ENCODE data around the gene RFX5. TPM values are rescaled to one million over a fixed set of nuclear protein-coding genes. Genes with fewer than 3 reads are reported as not detected.
A peak's percentile ranks its signal among the peaks of the same experiment; 100 is the strongest.

The RFX5 gene
- total RNA-seq, 1 donor from 2014 or later = 21.0 TPM

DNA sequence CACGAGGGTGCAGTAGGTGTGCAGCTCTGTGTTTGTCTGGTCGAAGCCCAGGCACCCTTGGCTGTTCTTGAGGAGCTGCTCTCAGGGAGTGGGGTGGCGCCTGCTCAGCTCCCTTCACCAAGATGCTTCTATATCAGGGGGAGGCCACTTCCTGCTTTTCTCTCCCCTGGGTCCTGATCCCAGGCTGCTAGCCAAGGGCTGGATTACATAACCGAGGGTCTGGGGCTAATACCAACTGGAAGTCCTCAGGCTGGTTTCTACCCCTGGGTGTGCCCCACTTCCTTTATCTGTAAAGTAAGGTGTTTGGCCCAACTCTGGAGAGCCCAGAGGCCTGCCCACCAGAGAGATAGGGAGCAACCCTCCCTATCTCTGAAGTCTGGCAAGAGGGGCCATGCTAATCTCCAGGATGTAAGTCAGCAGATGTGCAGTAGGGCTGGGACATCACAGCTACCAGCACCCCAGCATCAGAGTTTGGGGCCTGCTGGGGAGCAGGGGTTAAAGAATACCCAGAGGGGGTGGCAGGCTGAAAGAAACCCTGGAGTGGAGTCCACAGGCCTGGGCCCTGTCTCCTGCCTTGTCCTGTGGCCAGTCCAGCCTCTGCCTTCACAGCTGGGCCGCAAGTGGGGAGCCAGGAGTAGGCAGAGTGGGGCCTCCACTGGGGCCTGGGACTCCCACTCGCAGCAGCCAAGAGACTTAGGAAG is 23.3 kb upstream of the RFX5 start:
- TF ChIP-seq, protein P1, sequence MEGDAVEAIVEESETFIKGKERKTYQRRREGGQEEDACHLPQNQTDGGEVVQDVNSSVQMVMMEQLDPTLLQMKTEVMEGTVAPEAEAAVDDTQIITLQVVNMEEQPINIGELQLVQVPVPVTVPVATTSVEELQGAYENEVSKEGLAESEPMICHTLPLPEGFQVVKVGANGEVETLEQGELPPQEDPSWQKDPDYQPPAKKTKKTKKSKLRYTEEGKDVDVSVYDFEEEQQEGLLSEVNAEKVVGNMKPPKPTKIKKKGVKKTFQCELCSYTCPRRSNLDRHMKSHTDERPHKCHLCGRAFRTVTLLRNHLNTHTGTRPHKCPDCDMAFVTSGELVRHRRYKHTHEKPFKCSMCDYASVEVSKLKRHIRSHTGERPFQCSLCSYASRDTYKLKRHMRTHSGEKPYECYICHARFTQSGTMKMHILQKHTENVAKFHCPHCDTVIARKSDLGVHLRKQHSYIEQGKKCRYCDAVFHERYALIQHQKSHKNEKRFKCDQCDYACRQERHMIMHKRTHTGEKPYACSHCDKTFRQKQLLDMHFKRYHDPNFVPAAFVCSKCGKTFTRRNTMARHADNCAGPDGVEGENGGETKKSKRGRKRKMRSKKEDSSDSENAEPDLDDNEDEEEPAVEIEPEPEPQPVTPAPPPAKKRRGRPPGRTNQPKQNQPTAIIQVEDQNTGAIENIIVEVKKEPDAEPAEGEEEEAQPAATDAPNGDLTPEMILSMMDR (IDR thresholded peaks at IDR 0.05; ENCODE audit: borderline replicate concordance) = no peak
- no peaks in the 10 kb centered on the region for H3K9me3 ChIP-seq (replicated peaks)
- H3K27ac ChIP-seq (replicated peaks) = peak overlapping the region; percentile 89
- peak; percentile 68 for DNase-seq
- no peaks in the 10 kb centered on the region for H3K27me3 ChIP-seq (ENCODE audit: low read depth)
- peak overlapping the region; percentile 69 for H3K4me3 ChIP-seq
- peaks cover 64% of the 10 kb centered on the region for H3K4me1 ChIP-seq
- peaks cover 24% of the 10 kb centered on the region for H3K36me3 ChIP-seq
- intact Hi-C loops (cut with micrococcal nuclease) = no loop called here

DNA sequence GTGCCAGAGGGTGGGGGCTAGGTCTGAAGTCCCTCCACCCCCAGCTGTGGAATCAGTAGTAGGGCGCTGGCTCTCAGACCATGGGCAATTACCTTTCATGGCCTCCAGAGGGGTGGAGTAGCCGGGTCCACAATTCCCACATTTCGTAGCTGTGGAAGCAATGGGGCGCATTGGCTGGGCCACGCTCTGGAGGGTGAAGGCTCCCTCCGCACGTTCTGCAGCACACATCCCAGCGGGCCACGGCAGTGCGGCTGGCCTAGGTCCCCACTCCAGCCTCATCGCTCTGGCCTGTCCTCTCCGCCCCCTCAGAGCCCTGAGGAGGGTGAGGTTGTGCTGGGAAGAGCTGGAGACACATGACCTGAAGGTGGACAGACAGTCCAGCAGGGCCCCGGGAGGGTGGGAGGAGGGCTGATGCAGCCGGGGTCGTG is 22.6 kb upstream of the RFX5 start:
- Histone ChIP-seq H3K4me1 (peaks cover 64% of the 10 kb centered on the region), H3K27me3 (ENCODE audit: low read depth) (no peaks in the 10 kb centered on the region), H3K4me3 (peak overlapping the region; percentile 69), H3K9me3 (replicated peaks) (no peaks in the 10 kb centered on the region), H3K36me3 (peaks cover 31% of the 10 kb centered on the region), H3K27ac (replicated peaks) (peak overlapping the region; percentile 89)
- no peak for DNase-seq
- intact Hi-C loops (cut with micrococcal nuclease) = no loop called here
- TF ChIP-seq, protein P1 (IDR thresholded peaks at IDR 0.05; ENCODE audit: borderline replicate concordance) = no peak

DNA sequence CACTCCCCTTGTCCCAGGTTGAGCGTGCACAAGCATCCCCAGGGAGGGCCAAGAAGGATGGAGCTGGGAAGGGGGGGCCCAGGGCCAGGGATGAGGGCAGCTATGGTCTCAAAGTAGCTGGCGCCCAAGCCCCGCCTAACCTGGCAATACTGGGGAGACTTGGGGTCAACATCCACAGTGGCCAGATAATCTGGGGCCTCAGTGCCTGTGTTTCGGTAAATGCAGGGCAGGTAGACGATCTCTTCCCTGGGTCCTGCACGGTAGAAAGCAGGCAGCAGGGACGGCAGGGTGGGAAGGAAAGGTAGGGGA is 22.2 kb upstream of the RFX5 start:
- Histone ChIP-seq H3K4me1 (peaks cover 64% of the 10 kb centered on the region), H3K36me3 (peaks cover 35% of the 10 kb centered on the region)

DNA sequence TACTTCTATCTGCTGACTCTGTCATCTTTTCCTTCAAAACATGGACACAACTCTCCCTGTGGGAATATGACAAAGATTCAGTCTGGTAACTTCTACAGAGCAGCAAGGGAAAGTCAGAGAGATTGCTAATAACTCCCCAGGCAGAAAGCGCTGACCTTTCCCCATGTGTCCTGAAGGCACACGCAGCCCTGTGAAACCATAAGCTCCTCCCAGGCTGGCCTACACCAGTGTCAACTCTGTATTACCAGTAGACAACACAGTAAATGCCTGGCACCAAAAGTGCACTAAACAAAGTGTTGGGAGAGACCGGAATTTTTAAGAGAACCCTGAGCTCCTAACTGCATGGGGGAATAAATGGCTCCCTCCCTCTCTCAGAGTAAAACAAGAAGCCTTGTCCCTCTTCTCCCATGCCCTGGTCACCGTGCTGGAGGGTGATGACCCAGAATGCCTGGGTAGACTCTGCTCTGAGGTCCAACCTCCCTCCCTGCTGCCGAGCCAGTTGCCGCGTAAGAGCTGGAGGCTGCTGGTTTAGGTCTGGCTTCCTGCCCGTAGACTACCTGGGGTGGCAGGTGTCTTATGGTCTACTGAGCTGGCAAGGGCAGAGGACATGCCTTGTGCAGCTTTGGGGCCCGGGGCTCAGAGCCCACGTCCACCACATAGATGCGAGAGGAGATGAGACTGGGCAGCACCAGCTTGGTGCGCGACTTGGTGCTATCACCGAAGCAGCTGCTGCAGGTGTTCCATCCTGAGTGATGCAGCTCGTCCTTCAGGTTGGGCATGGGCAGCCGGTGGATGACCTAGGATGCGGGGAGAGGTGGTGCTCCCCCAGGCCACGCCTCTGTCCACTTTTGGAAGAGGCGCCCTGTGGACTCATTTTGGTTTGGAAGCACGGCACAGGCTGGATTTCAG is 21.6 kb upstream of the RFX5 start:
- no peaks in the 10 kb centered on the region for H3K27me3 ChIP-seq (ENCODE audit: low read depth)
- no peak overlapping the region for H3K4me3 ChIP-seq
- TF ChIP-seq, protein P1 (IDR thresholded peaks at IDR 0.05; ENCODE audit: borderline replicate concordance) = no peak
- peaks cover 41% of the 10 kb centered on the region for H3K36me3 ChIP-seq
- intact Hi-C loops (cut with micrococcal nuclease) = no loop called here
- no peak for DNase-seq
- no peaks in the 10 kb centered on the region for H3K9me3 ChIP-seq (replicated peaks)
- H3K27ac ChIP-seq (replicated peaks) = peak overlapping the region; percentile 89
- peaks cover 64% of the 10 kb centered on the region for H3K4me1 ChIP-seq

More for the DNA sequence above, 22.2 kb upstream of the RFX5 start:
- Histone ChIP-seq H3K4me3 (peak overlapping the region; percentile 69), H3K27ac (replicated peaks) (peak overlapping the region; percentile 89), H3K9me3 (replicated peaks) (no peaks in the 10 kb centered on the region), H3K27me3 (ENCODE audit: low read depth) (no peaks in the 10 kb centered on the region)
- DNase-seq = no peak
- intact Hi-C loops (cut with micrococcal nuclease) = no loop called here
- TF ChIP-seq, protein P1 (IDR thresholded peaks at IDR 0.05; ENCODE audit: borderline replicate concordance) = no peak

DNA sequence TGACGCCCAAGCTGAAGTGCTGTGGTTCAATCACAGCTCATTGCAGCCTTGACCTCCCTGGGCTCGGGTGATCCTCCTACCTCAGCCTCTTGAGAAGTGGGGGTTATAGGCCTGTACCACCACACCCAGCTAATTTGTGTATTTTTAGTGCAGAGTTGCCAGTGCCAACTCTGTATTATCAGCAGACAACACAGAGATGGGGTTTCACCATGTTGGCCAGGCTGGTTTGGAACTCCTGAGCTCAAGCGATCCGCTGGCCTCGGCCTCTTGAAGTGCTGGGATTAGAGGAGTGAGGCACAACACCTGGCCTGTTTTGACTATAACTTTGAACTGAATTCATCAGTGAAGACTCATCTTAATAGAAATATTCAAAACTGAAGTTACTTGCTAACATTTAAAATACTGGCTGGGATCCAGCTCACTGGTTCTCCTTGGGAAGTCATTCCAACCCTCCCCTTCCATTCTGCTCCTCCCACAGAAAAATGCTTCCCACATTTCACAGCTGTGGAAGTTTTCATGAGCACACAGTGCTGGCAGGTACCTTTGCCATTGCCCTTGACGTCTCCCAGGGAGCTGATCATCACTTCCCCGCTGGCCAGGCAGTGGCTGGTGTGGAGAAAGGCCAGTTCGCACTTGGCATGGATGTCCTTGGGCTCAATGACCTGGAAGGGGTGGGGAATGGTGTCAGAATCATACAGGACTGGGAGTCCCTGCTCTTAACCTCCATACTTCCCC is 20.8 kb upstream of the RFX5 start:
- intact Hi-C loops (cut with micrococcal nuclease) = no loop called here
- H3K27ac ChIP-seq (replicated peaks) = peak overlapping the region; percentile 89
- TF ChIP-seq, protein P1 (IDR thresholded peaks at IDR 0.05; ENCODE audit: borderline replicate concordance) = no peak
- no peak for DNase-seq
- H3K36me3 ChIP-seq = peaks cover 49% of the 10 kb centered on the region
- H3K4me1 ChIP-seq = peaks cover 60% of the 10 kb centered on the region
- H3K4me3 ChIP-seq = no peak overlapping the region
- no peaks in the 10 kb centered on the region for H3K9me3 ChIP-seq (replicated peaks)
- H3K27me3 ChIP-seq (ENCODE audit: low read depth) = no peaks in the 10 kb centered on the region

All from left ventricle myocardium inferior (tissue), 1 donor.